Neutrophil (primary cell): Measurements from ENCODE around the gene SMIM24.
"Not testable (repeated sequence)": the region's sequence is repeated elsewhere in the genome, so short reads cannot be mapped to it uniquely, and the experiment has no call there.

Experiments used
- H3K27ac ChIP-seq: fragments of 200-600 bp; sonication (generic); 2 replicates; pipeline ENCODE4 v1.5.1; 2016; ENCODE audit warnings: mild to moderate bottlenecking, moderate library complexity
- H3K27me3 ChIP-seq: fragments of 200-600 bp; sonication (generic); 2 replicates; pipeline ENCODE4 v1.6.0; 2016; ENCODE audit warnings: mild to moderate bottlenecking
- H3K36me3 ChIP-seq: fragments of 200-600 bp; sonication (generic); 2 replicates; pipeline ENCODE4 v1.5.1; 2017
- H3K4me1 ChIP-seq, 2 experiments: fragments of 200-600 bp in 1 of 2; sonication (generic) in 1 of 2; 1 replicate in 1 of 2; 2 replicates in 1 of 2; pipeline versions ENCODE4 v1.5.1 to v1.6.1; 2013 to 2016; ENCODE audit warnings: low read depth in 1 of 2, low read length in 1 of 2, mild to moderate bottlenecking in 1 of 2, moderate library complexity in 1 of 2; ENCODE audit not compliant: control insufficient read depth in 1 of 2, insufficient read depth in 1 of 2
- H3K4me3 ChIP-seq, 2 experiments: fragments of 200-600 bp in 1 of 2; sonication (generic) in 1 of 2; 1 replicate in 1 of 2; 2 replicates in 1 of 2; pipeline ENCODE4 v1.5.1; 2013 to 2016; ENCODE audit warnings: low read depth in 1 of 2, low read length in 1 of 2, mild to moderate bottlenecking in 1 of 2, moderate library complexity in 1 of 2
- H3K9me3 ChIP-seq: fragments of 200-600 bp; sonication (generic); 2 replicates; pipeline ENCODE4 v1.5.1; 2016
- TF ChIP-seq, protein P1 (sequence below): fragments of 200-600 bp; sonication (generic); IDR thresholded peaks from 2 replicates; pipeline ENCODE4 v1.5.1; 2016; ENCODE audit warnings: antibody characterized with exemption

Gene SMIM24

DNA sequence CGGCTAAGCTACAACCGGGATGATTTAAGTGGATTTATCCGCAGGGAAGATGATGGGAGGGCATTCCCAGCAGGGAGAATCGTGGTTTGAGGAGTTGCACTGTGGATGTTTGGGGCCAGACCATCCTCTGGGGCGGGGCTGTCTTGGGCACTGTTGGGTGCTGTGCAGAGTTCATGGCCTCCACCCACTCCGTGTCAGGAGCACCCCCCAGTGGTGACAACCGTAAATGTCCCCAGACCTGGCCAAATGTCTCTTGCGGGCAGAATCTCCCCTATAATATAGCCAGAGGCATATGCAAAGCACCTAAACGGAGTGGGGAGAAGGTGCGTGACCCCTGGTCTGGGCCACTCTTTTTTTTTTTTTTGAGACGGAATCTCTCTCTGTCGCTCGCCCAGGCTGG lies 40.2 kb downstream of the SMIM24 start:
- H3K36me3 ChIP-seq: peaks cover 51% of the 10 kb centered on the region
- H3K27ac ChIP-seq: no peak overlapping the region
- no peaks in the 10 kb centered on the region for H3K9me3 ChIP-seq
- peaks cover 4 to 5% of the 10 kb centered on the region in 2 experiments for H3K4me1 ChIP-seq
- H3K4me3 ChIP-seq: no peak overlapping the region
- TF ChIP-seq, protein P1, sequence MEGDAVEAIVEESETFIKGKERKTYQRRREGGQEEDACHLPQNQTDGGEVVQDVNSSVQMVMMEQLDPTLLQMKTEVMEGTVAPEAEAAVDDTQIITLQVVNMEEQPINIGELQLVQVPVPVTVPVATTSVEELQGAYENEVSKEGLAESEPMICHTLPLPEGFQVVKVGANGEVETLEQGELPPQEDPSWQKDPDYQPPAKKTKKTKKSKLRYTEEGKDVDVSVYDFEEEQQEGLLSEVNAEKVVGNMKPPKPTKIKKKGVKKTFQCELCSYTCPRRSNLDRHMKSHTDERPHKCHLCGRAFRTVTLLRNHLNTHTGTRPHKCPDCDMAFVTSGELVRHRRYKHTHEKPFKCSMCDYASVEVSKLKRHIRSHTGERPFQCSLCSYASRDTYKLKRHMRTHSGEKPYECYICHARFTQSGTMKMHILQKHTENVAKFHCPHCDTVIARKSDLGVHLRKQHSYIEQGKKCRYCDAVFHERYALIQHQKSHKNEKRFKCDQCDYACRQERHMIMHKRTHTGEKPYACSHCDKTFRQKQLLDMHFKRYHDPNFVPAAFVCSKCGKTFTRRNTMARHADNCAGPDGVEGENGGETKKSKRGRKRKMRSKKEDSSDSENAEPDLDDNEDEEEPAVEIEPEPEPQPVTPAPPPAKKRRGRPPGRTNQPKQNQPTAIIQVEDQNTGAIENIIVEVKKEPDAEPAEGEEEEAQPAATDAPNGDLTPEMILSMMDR: peak; percentile 55
- no peaks in the 10 kb centered on the region for H3K27me3 ChIP-seq

DNA sequence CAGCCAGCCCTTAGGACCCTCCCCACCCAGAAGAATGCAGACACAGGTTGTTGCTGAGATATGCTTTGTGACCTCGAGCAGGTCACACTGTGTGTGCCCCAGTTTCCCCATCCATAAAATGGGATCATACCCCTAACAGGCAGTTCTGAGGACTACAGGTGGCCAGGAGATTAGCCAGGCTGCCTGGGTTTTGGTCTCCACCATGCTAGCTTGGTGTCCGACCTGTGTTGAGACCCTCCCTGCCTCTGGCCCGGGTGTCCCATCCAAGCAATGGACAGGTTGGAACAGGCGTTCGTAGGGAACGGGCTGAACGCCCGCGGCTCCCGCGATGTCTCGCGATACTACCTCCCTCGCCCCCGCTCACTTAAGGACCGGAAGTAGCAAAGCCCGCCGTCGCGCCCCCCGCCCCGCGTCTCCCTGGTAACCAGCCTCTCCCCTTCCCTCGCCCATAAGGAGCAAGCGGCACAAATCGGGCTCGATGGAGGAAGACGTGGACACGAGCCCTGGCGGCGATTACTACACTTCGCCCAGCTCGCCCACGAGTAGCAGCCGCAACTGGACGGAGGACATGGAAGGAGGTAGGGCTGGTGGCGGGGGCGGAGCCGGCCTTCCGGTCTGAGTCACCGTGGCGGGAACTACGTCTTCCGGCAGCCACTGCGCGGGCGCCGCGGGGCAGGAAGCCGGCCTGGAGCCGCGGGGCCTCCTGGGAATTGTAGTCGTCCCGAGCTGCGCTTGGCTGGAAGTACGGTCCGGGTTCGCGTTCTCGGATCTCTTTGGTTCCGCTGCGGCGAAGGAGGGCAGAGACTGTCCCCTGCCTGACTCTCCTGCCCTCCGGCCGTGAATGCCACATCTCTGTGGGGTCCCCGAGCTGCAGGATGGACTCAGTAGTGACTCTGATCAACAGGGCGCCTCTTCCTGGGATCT lies 45.4 kb downstream of the SMIM24 start:
- Histone ChIP-seq H3K36me3 (peaks cover 46% of the 10 kb centered on the region), H3K4me3 (peak overlapping the region; percentile 68 to 72)

DNA sequence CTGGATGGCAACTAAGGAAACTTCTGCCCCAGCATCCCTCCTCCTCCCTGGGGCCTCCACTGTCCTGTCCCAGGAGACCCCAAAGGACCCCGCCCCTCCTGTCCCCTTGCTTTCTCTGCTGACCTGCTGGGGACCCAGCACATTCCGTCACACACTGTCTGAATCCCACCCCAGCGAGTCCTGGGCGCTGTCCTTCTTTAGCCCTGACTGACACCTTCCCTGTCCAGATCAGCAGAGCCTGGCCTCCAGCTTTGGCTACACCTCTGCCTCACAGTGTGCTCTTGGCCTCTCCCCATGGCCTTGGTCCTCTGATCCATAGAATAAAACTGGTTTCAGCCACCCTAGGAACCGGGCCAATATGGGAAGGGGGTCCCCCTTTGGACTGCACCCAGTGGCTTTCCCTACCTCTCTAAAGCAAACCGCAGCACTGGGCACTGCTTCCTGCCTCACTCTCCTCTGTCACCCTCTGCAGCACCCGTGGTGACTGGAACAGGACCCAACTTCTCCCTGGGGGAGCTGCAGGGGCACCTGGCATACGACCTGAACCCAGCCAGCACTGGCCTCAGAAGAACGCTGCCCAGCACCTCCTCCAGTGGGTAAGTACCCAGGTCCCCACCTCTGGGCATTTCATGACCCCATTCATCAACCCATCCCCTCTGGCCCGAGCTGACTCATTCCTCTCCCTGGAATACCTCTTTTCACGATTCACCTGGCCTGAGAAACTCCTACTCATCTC lies 46.4 kb downstream of the SMIM24 start:
- Histone ChIP-seq H3K27ac (peak overlapping the region; percentile 81), H3K36me3 (peaks cover 46% of the 10 kb centered on the region), H3K27me3 (no peaks in the 10 kb centered on the region), H3K4me1 (peaks cover 21 to 27% of the 10 kb centered on the region in 2 experiments), H3K4me3 (no peak overlapping the region), H3K9me3 (no peaks in the 10 kb centered on the region)
- TF ChIP-seq, protein P1: no peak

More for the DNA sequence above, 45.4 kb downstream of the SMIM24 start:
- no peaks in the 10 kb centered on the region for H3K9me3 ChIP-seq
- H3K4me1 ChIP-seq: peaks cover 13 to 18% of the 10 kb centered on the region in 2 experiments
- TF ChIP-seq, protein P1: peak; percentile 51
- H3K27me3 ChIP-seq: no peaks in the 10 kb centered on the region
- peak overlapping the region; percentile 81 for H3K27ac ChIP-seq

DNA sequence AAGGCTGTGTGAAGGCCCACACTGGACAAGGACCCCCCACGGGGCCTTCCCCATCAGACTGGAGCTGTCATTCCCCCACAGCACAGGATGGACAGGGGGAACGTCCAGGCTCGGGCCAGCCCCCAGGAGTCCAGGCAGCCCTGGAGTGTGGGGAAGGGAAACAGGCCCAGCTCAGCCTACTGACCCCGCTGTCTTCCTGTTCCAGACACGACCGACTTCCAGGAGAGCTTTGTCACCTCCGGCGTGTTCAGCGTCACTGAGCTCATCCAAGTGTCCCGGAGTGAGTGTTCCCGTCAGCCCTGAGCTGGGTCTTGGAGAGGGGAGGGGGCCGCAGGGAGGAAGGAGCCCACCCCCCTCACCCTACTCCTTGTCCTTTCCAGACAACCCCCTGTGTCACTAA lies 47.0 kb downstream of the SMIM24 start:
- TF ChIP-seq, protein P1: no peak
- Histone ChIP-seq H3K36me3 (peaks cover 42% of the 10 kb centered on the region), H3K27me3 (no peaks in the 10 kb centered on the region), H3K27ac (no peak overlapping the region), H3K9me3 (no peaks in the 10 kb centered on the region), H3K4me3 (no peak overlapping the region), H3K4me1 (peaks cover 27 to 33% of the 10 kb centered on the region in 2 experiments)

- Histone ChIP-seq H3K27me3 (no peaks in the 10 kb centered on the region), H3K4me3 (no peak overlapping the region), H3K36me3 (peaks cover 31% of the 10 kb centered on the region), H3K9me3 (no peaks in the 10 kb centered on the region), H3K4me1 (peaks cover 30 to 35% of the 10 kb centered on the region in 2 experiments), H3K27ac (no peak overlapping the region)
- TF ChIP-seq, protein P1: no peak
Measured at GRCh38 chr19:3431760-3432397, 48.4 kb downstream of the SMIM24 start.

GRCh38 chr19:3430366-3430680 lies 50.0 kb downstream of the SMIM24 start:
- not testable (repeated sequence) for H3K27me3 ChIP-seq, H3K4me3 ChIP-seq, H3K9me3 ChIP-seq
- Histone ChIP-seq H3K27ac (peak overlapping the region; percentile 5), H3K4me1 (peaks cover 28 to 32% of the 10 kb centered on the region in 2 experiments), H3K36me3 (peaks cover 34% of the 10 kb centered on the region)
